ENCODE measurements around the gene URGCP. TPM values are rescaled to one million over a fixed set of nuclear protein-coding genes. Genes with fewer than 3 reads are reported as not detected.

URGCP gene
- total and polyA plus RNA-seq, 10 of the 15 experiments (the other 5 are each of a cell fraction or from before 2014, with no cell fraction given), result 2.0 to 29.7 (median 17.5) TPM

DNA sequence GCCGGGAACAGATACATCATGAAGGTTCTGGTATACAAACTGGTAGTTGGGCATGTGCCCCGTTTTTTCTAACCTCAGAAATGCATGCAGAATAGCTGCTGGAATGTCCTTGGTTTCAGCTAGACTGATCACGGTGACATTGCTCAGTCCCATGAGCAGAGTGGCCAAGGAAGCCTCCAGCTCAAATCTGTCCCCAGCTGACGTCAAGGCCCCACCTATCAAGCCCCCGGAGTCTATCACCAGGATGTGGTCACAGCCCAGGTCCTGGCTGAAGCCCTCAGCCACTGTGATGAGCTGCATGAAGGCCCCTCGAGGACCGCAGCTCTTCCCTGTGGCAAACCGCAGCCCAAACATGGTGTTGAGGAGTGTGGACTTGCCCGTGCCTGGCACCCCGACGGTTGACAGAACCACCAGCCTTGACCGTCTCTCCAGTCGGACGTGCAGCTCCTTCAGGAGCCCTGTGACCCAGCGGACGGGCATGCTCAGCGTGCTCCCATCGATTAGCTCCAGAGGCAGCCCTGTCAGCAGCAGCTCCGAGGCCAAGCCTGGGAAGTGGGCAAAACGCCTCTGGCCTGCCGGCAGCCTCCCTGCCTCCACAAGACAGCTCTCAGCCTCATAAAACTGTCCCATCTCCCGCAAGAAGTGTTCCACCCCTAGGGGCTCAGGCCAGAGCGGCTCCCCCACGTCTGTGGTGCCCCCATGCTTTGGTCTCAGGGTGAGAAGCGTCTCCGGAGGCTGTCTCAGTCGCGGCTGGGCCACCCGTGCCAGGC is 29.2 kb downstream of the URGCP start:
- no peaks in the 10 kb centered on the region for H3K9me3 ChIP-seq (replicated peaks; ENCODE audit: control insufficient read depth, insufficient read depth, low read length)
- ATAC-seq (no peak), DNase-seq (ENCODE audit: low read depth, low spot score) (no peak), FAIRE-seq (no peak)
- SMC1A ChIA-PET (ENCODE audit: uncharacterized antibody, unreplicated experiment), result interaction anchor here (0.9 kb wide), 1 partner anchor 41 kb away, joined by 3 read pairs; no protein-coding TSS in a partner anchor
- no peak overlapping the region for H3K4me2 ChIP-seq (ENCODE audit: control insufficient read depth, insufficient read depth)
- in situ Hi-C loops (cut with MboI), result no loop called here
- WGBS (ENCODE audit: insufficient coverage, insufficient replicate concordance, low lambda C conversion rate, missing lambda C conversion rate), result 84% methylated on average over 28 of the region's 29 CpGs
- no peak overlapping the region for H3K4me3 ChIP-seq
- no peaks in the 10 kb centered on the region for H3K27me3 ChIP-seq (replicated peaks in 1 of 2; ENCODE audit: control insufficient read depth in 2 of 2, insufficient read depth in 2 of 2, low read length in 1 of 2)
- H4K20me1 ChIP-seq (ENCODE audit: control insufficient read depth, insufficient read depth), result no peaks in the 10 kb centered on the region
- RAD21 ChIA-PET (ENCODE audit: unreplicated experiment), result no interaction called here
- no TSS peak for BruUV-seq (replicated peaks)
- intact Hi-C loops (cut with micrococcal nuclease; ENCODE audit: unreplicated experiment), result no loop called here
- POLR2A ChIA-PET, result no interaction called here
- H3K79me2 ChIP-seq (ENCODE audit: control insufficient read depth, insufficient read depth, low read length), result no peaks in the 10 kb centered on the region
- no peak overlapping the region for H3K27ac ChIP-seq (ENCODE audit: control insufficient read depth, insufficient read depth)
- H2AFZ ChIP-seq (ENCODE audit: control insufficient read depth, low read depth, low read length), result no peak overlapping the region
- CTCF ChIA-PET, result no interaction called here
- H3K36me3 ChIP-seq (ENCODE audit: control insufficient read depth in 2 of 2, insufficient read depth in 2 of 2, low read length in 1 of 2), result peaks cover 23 to 33% of the 10 kb centered on the region in 2 experiments
- H3K4me1 ChIP-seq (ENCODE audit: control insufficient read depth, insufficient read depth, low read length), result no peaks in the 10 kb centered on the region
- no peak overlapping the region for H3K9ac ChIP-seq (ENCODE audit: control insufficient read depth, insufficient read depth, low read length)
- TF ChIP-seq SMC3 (IDR thresholded peaks at IDR 0.05; ENCODE audit: borderline replicate concordance, low read length), result no peak
- no peak for TF ChIP-seq KLF5 (IDR thresholded peaks at IDR 0.05; ENCODE audit: partially characterized antibody)
- TF ChIP-seq ZNF24 (IDR thresholded peaks at IDR 0.05), result no peak
- no peak for TF ChIP-seq MTA3 (IDR thresholded peaks at IDR 0.05; ENCODE audit: borderline replicate concordance, low read length)
- no peak for TF ChIP-seq GABPA (IDR thresholded peaks at IDR 0.05; ENCODE audit: low read depth)
- no peak for TF ChIP-seq IKZF1 (conservative IDR thresholded peaks at IDR 0.05)
- no peak for TF ChIP-seq ATF7 (IDR thresholded peaks at IDR 0.05; ENCODE audit: low read depth)
- TF ChIP-seq SMAD1 (IDR thresholded peaks at IDR 0.05; ENCODE audit: low read depth, partially characterized antibody), result no peak
- no peak for TF ChIP-seq ESRRA (IDR thresholded peaks at IDR 0.05; ENCODE audit: low read length)
- TF ChIP-seq, protein P1, sequence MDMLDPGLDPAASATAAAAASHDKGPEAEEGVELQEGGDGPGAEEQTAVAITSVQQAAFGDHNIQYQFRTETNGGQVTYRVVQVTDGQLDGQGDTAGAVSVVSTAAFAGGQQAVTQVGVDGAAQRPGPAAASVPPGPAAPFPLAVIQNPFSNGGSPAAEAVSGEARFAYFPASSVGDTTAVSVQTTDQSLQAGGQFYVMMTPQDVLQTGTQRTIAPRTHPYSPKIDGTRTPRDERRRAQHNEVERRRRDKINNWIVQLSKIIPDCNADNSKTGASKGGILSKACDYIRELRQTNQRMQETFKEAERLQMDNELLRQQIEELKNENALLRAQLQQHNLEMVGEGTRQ (IDR thresholded peaks at IDR 0.05; ENCODE audit: borderline replicate concordance, low read depth, low read length), result no peak
- TF ChIP-seq, protein P2, sequence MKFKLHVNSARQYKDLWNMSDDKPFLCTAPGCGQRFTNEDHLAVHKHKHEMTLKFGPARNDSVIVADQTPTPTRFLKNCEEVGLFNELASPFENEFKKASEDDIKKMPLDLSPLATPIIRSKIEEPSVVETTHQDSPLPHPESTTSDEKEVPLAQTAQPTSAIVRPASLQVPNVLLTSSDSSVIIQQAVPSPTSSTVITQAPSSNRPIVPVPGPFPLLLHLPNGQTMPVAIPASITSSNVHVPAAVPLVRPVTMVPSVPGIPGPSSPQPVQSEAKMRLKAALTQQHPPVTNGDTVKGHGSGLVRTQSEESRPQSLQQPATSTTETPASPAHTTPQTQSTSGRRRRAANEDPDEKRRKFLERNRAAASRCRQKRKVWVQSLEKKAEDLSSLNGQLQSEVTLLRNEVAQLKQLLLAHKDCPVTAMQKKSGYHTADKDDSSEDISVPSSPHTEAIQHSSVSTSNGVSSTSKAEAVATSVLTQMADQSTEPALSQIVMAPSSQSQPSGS (IDR thresholded peaks at IDR 0.05; ENCODE audit: low read length), result no peak
- TF ChIP-seq, protein P3, sequence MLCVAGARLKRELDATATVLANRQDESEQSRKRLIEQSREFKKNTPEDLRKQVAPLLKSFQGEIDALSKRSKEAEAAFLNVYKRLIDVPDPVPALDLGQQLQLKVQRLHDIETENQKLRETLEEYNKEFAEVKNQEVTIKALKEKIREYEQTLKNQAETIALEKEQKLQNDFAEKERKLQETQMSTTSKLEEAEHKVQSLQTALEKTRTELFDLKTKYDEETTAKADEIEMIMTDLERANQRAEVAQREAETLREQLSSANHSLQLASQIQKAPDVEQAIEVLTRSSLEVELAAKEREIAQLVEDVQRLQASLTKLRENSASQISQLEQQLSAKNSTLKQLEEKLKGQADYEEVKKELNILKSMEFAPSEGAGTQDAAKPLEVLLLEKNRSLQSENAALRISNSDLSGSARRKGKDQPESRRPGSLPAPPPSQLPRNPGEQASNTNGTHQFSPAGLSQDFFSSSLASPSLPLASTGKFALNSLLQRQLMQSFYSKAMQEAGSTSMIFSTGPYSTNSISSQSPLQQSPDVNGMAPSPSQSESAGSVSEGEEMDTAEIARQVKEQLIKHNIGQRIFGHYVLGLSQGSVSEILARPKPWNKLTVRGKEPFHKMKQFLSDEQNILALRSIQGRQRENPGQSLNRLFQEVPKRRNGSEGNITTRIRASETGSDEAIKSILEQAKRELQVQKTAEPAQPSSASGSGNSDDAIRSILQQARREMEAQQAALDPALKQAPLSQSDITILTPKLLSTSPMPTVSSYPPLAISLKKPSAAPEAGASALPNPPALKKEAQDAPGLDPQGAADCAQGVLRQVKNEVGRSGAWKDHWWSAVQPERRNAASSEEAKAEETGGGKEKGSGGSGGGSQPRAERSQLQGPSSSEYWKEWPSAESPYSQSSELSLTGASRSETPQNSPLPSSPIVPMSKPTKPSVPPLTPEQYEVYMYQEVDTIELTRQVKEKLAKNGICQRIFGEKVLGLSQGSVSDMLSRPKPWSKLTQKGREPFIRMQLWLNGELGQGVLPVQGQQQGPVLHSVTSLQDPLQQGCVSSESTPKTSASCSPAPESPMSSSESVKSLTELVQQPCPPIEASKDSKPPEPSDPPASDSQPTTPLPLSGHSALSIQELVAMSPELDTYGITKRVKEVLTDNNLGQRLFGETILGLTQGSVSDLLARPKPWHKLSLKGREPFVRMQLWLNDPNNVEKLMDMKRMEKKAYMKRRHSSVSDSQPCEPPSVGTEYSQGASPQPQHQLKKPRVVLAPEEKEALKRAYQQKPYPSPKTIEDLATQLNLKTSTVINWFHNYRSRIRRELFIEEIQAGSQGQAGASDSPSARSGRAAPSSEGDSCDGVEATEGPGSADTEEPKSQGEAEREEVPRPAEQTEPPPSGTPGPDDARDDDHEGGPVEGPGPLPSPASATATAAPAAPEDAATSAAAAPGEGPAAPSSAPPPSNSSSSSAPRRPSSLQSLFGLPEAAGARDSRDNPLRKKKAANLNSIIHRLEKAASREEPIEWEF (IDR thresholded peaks at IDR 0.05; ENCODE audit: insufficient replicate concordance, low read depth, low read length), result no peak
- no peak for TF ChIP-seq YY1 (IDR thresholded peaks at IDR 0.05; ENCODE audit: low read depth, low read length)
- no peak for TF ChIP-seq ZBED1 (IDR thresholded peaks at IDR 0.05; ENCODE audit: borderline replicate concordance)
- TF ChIP-seq SUPT20H (IDR thresholded peaks at IDR 0.05; ENCODE audit: borderline replicate concordance, control insufficient read depth, low read depth, low read length), result no peak
- TF ChIP-seq RUNX3 (IDR thresholded peaks at IDR 0.05; ENCODE audit: low read length), result no peak
- no peak for TF ChIP-seq MEF2A (IDR thresholded peaks at IDR 0.05; ENCODE audit: insufficient read depth, low read depth, low read length)
- TF ChIP-seq CBFB (IDR thresholded peaks at IDR 0.05; ENCODE audit: low read depth), result no peak
- no peak for TF ChIP-seq KAT2A (conservative IDR thresholded peaks at IDR 0.05; ENCODE audit: control insufficient read depth, low read depth, low read length)
